Natural killer cell treated with Interleukin-12 subunit alpha and Interleukin-12 subunit beta and Interleukin-15 and Interleukin-18, amount 100 ng/mL, for 72 hours (primary cell): ENCODE data around the gene TFDP1. TPM values are rescaled to one million over a fixed set of nuclear protein-coding genes. Genes with fewer than 3 reads are reported as not detected.
A peak's percentile ranks its signal among the peaks of the same experiment; 100 is the strongest.
"Not testable (repeated sequence)": the region's sequence is repeated elsewhere in the genome, so short reads cannot be mapped to it uniquely, and the experiment has no call there.

Source experiments
- ATAC-seq, 2 donors: fragments of 150-1000 bp; cut with Tn5 transposase in 1 of 2; sonication (Bioruptor Pico), chemical (Tn5 transposase) in 1 of 2; 2 replicates each; pipeline ENCODE4 v1.10.0; 2021
- DNase-seq: peaks from one replicate; pipeline ENCODE4 v3.0.0; 2022; ENCODE audit warnings: low spot score
- H3K27ac Mint-ChIP-seq, 2 donors: 1 replicate in 1 of 2; 2 replicates in 1 of 2; pipeline ENCODE4 v1.8.0; 2022; ENCODE audit warnings: mixed read lengths in 2 of 2, mild to moderate bottlenecking in 1 of 2, moderate library complexity in 1 of 2
- H3K27me3 Mint-ChIP-seq, 2 donors: 1 replicate in 1 of 2; 2 replicates in 1 of 2; pipeline ENCODE4 v1.8.0; 2022; ENCODE audit warnings: mixed read lengths in 2 of 2
- H3K36me3 Mint-ChIP-seq: one replicate; pipeline ENCODE4 v1.8.0; 2022; ENCODE audit warnings: mixed read lengths
- H3K4me1 Mint-ChIP-seq, 2 donors: 1 replicate in 1 of 2; 2 replicates in 1 of 2; pipeline ENCODE4 v1.8.0; 2022; ENCODE audit warnings: low read depth in 2 of 2, mixed read lengths in 2 of 2, mild to moderate bottlenecking in 1 of 2
- H3K4me3 Mint-ChIP-seq: one replicate; pipeline ENCODE4 v1.8.0; 2022; ENCODE audit warnings: mixed read lengths
- H3K9me3 Mint-ChIP-seq: 2 replicates; pipeline ENCODE4 v1.8.0; 2022; ENCODE audit warnings: mixed read lengths
- total RNA-seq, 2 donors: library from RNA; stranded (reverse); gene quantifications; one replicate each; pipeline ENCODE4 v1.2.3, GENCODE V29; 2022

TFDP1 gene
- total RNA-seq, 2 donors from 2014 or later: 97.5 to 226 TPM

DNA sequence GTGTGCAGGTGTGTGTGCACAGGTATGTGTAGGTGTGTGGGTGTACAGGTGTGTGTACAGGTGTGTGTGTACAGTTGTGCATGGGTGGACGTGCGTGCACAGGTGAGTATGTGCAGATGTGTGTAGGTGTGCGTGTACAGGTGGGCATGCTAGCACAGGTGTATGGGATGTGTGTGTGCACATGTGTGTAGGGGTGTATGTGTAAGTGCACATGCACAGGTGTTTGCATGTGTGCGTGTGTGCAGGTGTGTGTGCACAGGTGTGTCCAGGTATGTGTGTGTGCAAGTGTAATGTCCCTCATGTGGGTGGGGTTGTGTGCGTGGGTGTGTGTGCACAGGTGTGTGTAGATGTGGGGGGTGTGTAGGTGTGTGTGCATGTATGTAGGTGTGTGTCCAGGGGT lies 27.5 kb upstream of the TFDP1 start:
- Mint-ChIP-seq H3K36me3 (peaks cover 4% of the 10 kb centered on the region), H3K4me1 (peaks cover 0 to 3% of the 10 kb centered on the region in 2 donors), H3K27me3 (peaks cover 0 to 3% of the 10 kb centered on the region in 2 donors), H3K27ac (no peak overlapping the region), H3K4me3 (no peak overlapping the region), H3K9me3 (no peaks in the 10 kb centered on the region)
- DNase-seq: no peak
- ATAC-seq: peak in 1 of 2 donors; percentile 11

DNA sequence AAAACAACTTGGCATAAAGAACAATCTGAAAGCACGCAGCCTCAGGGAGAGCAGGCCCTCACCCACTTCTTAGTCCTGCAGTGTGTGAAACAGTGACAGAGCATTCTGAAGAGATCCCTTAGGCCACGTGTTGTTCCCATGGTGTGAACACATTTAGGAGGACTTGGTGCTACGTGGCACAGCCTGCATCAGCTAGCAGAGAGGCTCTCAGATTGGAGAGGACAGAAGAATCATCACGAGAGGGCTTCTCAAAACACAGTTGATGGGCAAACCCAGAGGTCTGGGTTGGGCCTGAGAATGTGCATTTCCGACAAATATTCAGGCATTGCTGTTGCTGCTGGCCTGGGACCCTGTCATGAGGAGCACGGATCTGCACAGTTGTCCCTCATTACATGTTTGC lies 26.1 kb upstream of the TFDP1 start:
- H3K36me3 Mint-ChIP-seq: no peaks in the 10 kb centered on the region
- ATAC-seq: no peak
- no peak for DNase-seq
- H3K27ac Mint-ChIP-seq: peak overlapping the region in 1 of 2 donors; percentile 12
- H3K27me3 Mint-ChIP-seq: peaks cover 0 to 3% of the 10 kb centered on the region in 2 donors
- no peak overlapping the region for H3K4me3 Mint-ChIP-seq
- H3K9me3 Mint-ChIP-seq: no peaks in the 10 kb centered on the region
- H3K4me1 Mint-ChIP-seq: peaks cover 0 to 3% of the 10 kb centered on the region in 2 donors

DNA sequence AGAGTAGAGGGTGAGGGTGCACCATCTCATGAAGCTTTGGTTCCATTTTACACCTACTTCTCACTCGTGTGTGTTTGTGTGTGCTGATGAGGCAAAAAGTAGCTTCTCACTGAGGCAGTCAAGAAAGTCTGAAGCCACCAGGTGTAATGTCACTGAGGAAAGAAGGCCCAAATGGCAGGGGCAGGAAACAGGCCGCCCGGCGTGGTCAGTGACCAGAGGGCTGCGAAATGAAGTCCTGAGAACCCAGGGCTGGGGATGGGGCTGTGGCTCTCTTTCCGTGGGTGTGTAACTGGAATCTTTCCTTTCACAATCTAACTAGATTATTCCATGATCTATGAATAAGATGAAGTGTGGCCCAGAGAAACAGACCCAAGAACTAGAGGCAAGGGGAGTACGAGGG lies 25.5 kb upstream of the TFDP1 start:
- Mint-ChIP-seq H3K27me3 (peaks cover 0 to 4% of the 10 kb centered on the region in 2 donors), H3K4me3 (no peak overlapping the region), H3K27ac (peak overlapping the region in 1 of 2 donors; percentile 24), H3K4me1 (peaks cover 0 to 3% of the 10 kb centered on the region in 2 donors), H3K36me3 (no peaks in the 10 kb centered on the region), H3K9me3 (no peaks in the 10 kb centered on the region)
- no peak for DNase-seq
- no peak for ATAC-seq

DNA sequence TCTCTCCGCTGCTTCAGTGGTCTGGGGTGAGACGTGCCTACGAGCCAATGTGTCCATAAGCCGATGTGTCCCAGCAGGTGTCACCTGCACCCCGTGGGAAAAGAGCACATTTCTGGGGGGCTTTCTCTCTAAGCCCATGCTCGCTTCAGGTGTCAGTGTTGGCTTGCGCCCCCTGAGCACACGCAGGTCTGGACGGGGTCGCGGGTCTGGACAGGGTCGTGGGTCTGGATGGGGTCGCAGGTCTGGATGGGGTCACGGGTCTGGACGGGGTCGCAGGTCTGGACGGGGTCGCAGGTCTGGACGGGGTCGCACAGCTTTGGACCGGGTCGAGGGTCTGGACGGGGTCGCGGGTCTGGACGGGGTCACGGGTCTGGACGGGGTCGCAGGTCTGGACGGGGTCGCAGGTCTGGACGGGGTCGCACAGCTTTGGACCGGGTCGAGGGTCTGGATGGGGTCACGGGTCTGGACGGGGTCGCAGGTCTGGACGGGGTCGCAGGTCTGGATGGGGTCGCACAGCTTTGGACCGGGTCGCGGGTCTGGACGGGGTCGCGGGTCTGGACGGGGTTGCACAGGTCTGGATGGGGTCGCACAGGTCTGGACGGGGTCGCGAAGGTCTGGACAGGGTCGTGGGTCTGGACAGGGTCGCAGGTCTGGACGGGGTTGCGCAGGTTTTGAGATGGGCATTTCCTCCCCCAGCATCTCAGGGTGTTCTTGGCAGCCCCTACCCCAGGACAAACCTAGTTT lies 24.5 kb upstream of the TFDP1 start:
- H3K9me3 Mint-ChIP-seq: no peaks in the 10 kb centered on the region
- H3K36me3 Mint-ChIP-seq: no peaks in the 10 kb centered on the region
- H3K4me3 Mint-ChIP-seq: no peak overlapping the region
- peaks cover 0 to 3% of the 10 kb centered on the region in 2 donors for H3K4me1 Mint-ChIP-seq
- ATAC-seq (no peak), DNase-seq (no peak)
- H3K27me3 Mint-ChIP-seq: peaks cover 0 to 6% of the 10 kb centered on the region in 2 donors
- H3K27ac Mint-ChIP-seq: no peak overlapping the region

DNA sequence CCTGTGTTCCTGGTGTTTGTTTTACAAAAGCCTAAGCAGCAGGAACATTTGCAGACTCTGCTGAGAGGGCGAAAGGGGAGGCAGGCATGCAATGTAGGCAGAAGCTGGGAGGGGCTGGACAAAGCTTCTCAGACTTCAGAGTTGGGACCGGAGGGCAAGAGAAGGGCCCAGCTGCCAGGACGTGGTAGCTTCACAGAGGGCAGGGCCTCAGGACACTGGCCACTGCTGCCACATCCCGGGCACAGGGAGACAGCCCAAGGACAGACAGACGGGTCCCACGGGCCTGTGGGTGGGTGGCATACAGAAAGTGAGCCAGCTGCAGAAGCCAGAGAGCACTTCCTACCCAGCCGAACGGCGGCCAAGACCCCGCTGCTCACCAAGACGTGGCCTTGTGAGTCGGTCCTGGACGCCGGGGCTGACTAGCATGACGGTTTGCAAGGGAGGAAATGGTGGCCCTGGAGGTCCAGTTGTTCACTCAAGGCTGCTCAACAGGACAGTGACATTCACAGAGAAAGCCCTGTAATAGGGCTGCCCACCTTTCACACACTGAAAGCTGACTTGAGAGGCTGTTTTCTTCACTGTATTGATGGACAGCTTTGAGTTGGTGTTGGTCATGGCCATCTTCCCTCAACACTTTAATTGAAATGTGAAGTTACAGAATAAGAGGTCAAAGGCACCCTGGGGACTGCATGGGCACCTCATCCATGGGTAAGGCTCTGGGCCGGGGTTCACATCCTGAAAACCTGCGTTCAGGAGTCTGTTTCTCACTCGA lies 23.7 kb upstream of the TFDP1 start:
- no peak overlapping the region for H3K4me3 Mint-ChIP-seq
- H3K9me3 Mint-ChIP-seq: no peaks in the 10 kb centered on the region
- ATAC-seq: no peak
- peaks cover 0 to 3% of the 10 kb centered on the region in 2 donors for H3K4me1 Mint-ChIP-seq
- H3K27ac Mint-ChIP-seq: no peak overlapping the region
- H3K36me3 Mint-ChIP-seq: no peaks in the 10 kb centered on the region
- peaks cover 0 to 6% of the 10 kb centered on the region in 2 donors for H3K27me3 Mint-ChIP-seq
- DNase-seq: no peak

DNA sequence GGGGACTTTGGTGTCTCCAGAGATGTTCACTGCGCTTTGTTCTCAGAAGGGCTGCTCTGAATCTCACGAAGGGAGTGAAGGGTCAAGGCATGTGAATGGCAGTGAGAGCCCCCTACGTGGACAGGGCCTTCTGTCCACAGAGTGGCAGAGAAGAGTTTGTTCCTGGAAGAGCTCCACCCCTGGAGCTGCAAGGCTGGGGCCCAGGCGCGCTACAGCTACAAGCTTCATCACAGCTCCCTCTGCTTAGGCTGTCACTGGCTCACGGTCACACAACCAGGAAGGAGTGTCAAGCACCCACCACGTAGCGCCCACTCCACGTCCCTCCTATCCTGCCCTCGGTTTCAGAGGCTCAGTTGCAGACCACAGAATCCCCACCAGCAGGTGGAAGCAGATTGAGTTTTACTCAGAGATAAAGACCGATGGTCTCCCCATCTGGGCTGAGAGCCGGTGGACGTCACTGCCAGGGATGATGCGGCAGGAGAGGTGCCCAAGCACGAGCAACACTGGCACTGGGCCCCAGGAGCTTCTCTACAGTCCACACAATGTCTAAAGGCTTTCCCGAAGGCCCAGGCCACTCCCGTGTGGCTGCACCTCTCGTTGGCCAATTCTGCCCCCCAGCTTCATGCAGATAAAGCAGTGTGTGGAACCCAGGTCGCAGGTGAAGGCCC lies 23.0 kb upstream of the TFDP1 start:
- Mint-ChIP-seq H3K9me3 (no peaks in the 10 kb centered on the region), H3K36me3 (no peaks in the 10 kb centered on the region), H3K4me1 (peaks cover 0 to 3% of the 10 kb centered on the region in 2 donors), H3K27ac (no peak overlapping the region), H3K4me3 (no peak overlapping the region), H3K27me3 (peaks cover 0 to 6% of the 10 kb centered on the region in 2 donors)
- DNase-seq: no peak
- no peak for ATAC-seq

DNA sequence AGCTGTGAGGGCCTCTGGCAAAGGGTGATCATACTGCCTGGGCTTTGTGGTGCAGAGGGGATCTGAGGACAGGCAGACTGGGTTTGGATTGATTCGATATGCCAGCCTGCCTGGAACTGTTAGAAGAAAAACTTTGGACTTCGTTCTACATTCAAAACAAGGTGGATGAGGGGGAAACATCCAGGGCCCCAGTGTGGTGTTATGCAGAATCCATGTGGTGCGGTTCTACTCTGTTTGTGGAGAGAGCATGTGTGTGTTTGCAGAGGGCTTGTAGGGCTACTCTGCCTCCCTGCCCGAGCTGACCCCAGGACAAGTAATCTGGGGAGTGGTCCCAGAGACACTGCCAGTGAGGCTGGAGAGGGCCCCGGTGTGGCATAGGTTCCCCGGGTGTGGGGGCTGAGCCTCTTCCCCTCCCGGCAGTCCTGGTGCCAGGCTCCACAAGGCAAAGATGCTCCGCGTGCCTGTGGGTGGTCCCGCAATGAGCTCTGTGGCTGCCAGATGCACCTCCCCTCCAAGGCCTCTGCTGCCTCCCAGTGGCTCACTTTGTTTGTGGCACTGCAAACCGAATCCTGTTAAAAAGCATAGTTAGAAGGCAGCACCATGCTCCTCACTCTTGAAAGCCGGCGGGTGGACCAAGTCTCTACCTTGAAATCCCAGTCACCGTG lies 22.3 kb upstream of the TFDP1 start:
- no peak overlapping the region for H3K4me3 Mint-ChIP-seq
- H3K36me3 Mint-ChIP-seq: no peaks in the 10 kb centered on the region
- no peaks in the 10 kb centered on the region for H3K4me1 Mint-ChIP-seq
- no peaks in the 10 kb centered on the region for H3K9me3 Mint-ChIP-seq
- H3K27me3 Mint-ChIP-seq: peaks cover 0 to 9% of the 10 kb centered on the region in 2 donors
- ATAC-seq: peak; percentile 43 to 50
- H3K27ac Mint-ChIP-seq: no peak overlapping the region
- DNase-seq: no peak

DNA sequence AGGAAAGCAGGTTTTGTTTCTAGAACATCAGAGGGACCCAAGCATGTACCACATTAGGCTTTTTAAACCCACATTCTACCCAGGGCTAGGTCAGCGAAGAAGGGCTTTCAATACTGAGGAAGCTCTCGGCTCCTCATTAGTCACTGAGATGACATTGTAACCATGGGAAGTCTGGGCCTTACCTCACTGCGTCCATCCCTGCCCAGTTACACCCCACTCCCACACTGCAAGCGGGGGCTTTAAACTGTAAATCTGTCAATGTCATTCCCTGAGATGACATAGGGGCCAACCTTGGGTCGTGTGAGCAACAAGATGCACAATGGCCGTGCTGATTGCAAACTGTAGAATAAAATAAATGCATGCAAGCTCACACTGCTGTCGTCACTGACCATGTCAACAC lies 21.7 kb upstream of the TFDP1 start:
- Mint-ChIP-seq H3K4me1 (no peaks in the 10 kb centered on the region), H3K27me3 (peaks cover 0 to 9% of the 10 kb centered on the region in 2 donors), H3K4me3 (no peak overlapping the region), H3K9me3 (no peaks in the 10 kb centered on the region), H3K36me3 (no peaks in the 10 kb centered on the region), H3K27ac (no peak overlapping the region)
- DNase-seq (no peak), ATAC-seq (no peak)

DNA sequence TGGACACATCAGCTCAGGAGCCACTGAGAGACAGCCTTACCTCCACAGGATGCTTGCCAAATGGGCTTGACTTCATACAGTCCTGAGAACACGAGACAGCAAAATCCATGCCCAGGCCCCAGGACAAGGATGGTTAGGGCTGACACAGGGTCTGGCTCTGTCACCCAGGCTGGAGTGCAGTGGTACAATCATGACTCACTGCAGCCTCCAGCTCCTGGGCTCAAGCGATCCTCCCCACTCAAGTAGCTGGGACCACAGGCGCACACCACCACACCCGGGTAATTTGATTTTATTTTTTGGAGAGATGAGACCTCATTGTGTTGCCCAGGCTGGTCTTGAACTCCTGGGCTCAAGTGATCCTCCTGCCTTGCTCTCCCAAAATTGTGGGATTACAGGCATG lies 21.0 kb upstream of the TFDP1 start:
- H3K9me3 Mint-ChIP-seq, H3K4me3 Mint-ChIP-seq, H3K4me1 Mint-ChIP-seq, H3K36me3 Mint-ChIP-seq, ATAC-seq, H3K27ac Mint-ChIP-seq, DNase-seq: not testable (repeated sequence)
- H3K27me3 Mint-ChIP-seq: peaks cover 2 to 11% of the 10 kb centered on the region in 2 donors

DNA sequence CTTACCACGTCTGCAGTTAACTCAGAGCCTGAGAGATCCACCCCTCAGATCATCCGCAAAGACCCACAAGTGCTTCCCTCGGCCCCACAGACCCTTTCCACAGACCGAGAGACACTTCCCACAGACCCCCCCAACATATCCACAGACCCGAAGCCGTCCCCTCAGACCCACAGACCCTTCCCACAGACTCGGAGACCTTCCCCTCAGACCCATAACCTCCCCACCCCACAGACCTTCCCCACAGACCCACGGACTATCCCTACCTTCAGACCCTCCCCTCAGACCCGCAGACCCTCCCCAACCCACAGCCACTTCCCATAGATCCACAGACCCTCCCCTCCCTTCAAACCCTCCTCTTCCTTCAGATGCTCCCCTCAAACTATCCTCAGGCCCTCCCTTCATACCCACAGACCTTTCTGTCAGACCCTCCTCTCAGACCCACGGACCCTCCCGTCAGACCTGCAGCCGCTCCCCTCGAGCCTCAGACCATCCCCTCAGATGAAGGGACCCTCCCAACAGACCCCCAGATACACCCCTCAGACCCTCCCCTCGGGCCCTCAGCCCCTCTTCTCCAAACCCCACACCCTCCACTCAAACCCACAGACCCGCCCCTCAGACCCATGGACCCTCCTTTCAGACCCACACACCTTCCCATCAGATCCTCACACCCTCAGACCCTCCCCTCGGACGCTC lies 20.1 kb upstream of the TFDP1 start:
- Mint-ChIP-seq H3K4me1 (no peaks in the 10 kb centered on the region), H3K4me3 (no peak overlapping the region), H3K27ac (no peak overlapping the region), H3K9me3 (no peaks in the 10 kb centered on the region), H3K36me3 (no peaks in the 10 kb centered on the region), H3K27me3 (peaks cover 11 to 14% of the 10 kb centered on the region in 2 donors)
- ATAC-seq (no peak), DNase-seq (no peak)

DNA sequence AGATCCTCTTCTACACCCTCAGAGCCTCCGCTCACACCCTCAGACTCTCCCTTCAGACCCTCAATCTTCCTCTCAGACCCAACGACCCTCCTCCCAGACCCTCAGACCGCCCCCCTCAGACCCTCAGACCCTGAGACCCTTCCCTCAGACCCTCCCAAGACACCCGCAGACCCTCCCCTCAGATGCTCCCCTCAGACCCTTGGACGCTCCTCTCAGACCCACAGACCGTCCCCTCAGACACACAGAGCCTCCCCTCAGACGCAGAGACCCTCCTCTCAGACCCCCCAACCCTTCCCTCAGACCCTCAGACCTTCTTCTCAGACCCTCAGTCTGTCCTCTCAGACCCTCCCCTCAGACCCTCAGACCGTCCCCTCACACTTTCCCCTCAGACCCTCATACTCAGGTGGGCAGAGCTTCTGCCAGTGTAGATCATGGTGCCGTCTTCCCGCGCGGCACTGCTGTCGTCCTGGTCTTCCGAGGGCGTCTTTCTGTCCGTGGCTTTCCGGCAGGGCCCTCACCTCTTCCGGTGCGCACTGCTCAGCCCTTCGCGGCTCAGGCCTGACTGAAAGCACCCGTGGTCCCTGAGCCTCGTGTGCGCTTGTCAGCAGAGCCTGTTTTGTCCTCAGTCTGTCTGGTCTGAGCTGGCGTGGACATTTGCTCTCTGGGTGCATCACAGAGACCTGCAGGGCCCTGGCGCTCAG lies 18.9 kb upstream of the TFDP1 start:
- H3K4me3 Mint-ChIP-seq: no peak overlapping the region
- H3K9me3 Mint-ChIP-seq: no peaks in the 10 kb centered on the region
- H3K4me1 Mint-ChIP-seq: no peaks in the 10 kb centered on the region
- no peak for DNase-seq
- H3K36me3 Mint-ChIP-seq: no peaks in the 10 kb centered on the region
- no peak for ATAC-seq
- H3K27ac Mint-ChIP-seq: no peak overlapping the region
- H3K27me3 Mint-ChIP-seq: peaks cover 17% of the 10 kb centered on the region in 2 donors

DNA sequence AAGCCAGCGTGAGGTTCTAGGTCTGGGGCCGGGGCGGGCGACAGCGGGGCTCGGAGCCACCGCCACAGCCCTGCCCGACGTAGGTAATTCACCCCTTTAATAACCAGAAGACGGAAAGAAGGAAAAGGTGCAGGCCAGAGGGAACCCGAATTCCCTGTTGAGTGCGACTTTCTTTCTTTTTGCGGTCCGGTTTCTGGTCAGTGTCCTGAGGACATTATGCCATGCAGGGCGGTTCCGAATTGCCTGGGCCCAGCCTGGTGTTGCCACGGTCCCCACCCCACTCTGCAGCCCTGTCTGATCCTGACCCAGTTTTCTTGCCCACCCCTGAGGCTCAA lies 18.4 kb upstream of the TFDP1 start:
- no peak overlapping the region for H3K4me3 Mint-ChIP-seq
- no peaks in the 10 kb centered on the region for H3K36me3 Mint-ChIP-seq
- no peaks in the 10 kb centered on the region for H3K9me3 Mint-ChIP-seq
- ATAC-seq (no peak), DNase-seq (no peak)
- H3K27ac Mint-ChIP-seq: no peak overlapping the region
- H3K4me1 Mint-ChIP-seq: no peaks in the 10 kb centered on the region
- peaks cover 17 to 22% of the 10 kb centered on the region in 2 donors for H3K27me3 Mint-ChIP-seq

DNA sequence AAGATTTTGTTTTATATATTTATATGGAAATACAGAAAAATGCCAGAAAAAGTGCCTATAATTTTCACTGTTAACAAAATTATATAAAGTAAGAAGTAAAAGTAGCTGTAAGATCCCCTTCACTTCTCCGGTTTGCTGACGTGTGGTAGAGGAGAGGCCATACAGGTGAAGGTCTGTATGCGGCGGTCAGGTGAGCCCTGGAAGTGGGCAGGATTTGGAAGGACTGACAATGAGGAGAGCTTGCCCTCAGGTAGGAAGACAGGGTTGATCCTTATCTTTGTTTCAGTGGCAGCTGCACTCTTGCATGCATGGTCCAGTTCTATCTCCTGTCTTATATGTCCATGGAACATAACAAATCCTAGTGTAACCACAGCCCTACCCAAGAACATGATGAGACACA lies 16.9 kb upstream of the TFDP1 start:
- DNase-seq: no peak
- ATAC-seq: no peak
- Mint-ChIP-seq H3K4me1 (no peaks in the 10 kb centered on the region), H3K36me3 (no peaks in the 10 kb centered on the region), H3K4me3 (no peak overlapping the region), H3K27ac (no peak overlapping the region), H3K9me3 (no peaks in the 10 kb centered on the region), H3K27me3 (peaks cover 17 to 22% of the 10 kb centered on the region in 2 donors)
